Right lobe of liver (tissue), 6 donors: ENCODE results near the gene SHISA3. TPM values are rescaled to one million over a fixed set of nuclear protein-coding genes. Genes with fewer than 3 reads are reported as not detected.

ENCODE experiments used
- ATAC-seq, 4 donors: fragments of 200-7000 bp; cut with Tn5 transposase; one replicate each; pipeline ENCODE4 v1.9.1; 2020; ENCODE audit warnings: mild to moderate bottlenecking in 4 of 4, moderate library complexity in 4 of 4
- DNase-seq, 3 donors: peaks; one replicate each; pipeline ENCODE4 v3.0.0-alpha.2; 2020
- H3K27ac ChIP-seq, 3 donors: fragments of 200-600 bp; one replicate each; pipeline ENCODE4 v1.8.0; 2022
- H3K27me3 ChIP-seq, 2 donors: fragments of 200-600 bp; one replicate each; pipeline ENCODE4 v1.8.0; 2022
- H3K36me3 ChIP-seq, 4 donors: fragments of 200-600 bp; sonication (generic) in 1 of 4; one replicate each; pipeline versions ENCODE4 v1.5.1 to v1.8.0; 2017 to 2022; ENCODE audit warnings: control low read depth in 1 of 4
- H3K4me1 ChIP-seq, 4 donors: fragments of 200-600 bp; sonication (generic) in 1 of 4; one replicate each; pipeline versions ENCODE4 v1.5.1 to v1.8.0; 2017 to 2022; ENCODE audit warnings: control low read depth in 1 of 4
- H3K4me3 ChIP-seq, 3 donors: fragments of 200-600 bp; one replicate each; pipeline ENCODE4 v1.8.0; 2022
- H3K9me3 ChIP-seq, 4 donors: fragments of 200-600 bp; sonication (generic) in 1 of 4; one replicate each; pipeline versions ENCODE4 v1.5.1 to v1.8.0; 2017 to 2022; ENCODE audit warnings: control low read depth in 1 of 4
- CTCF ChIP-seq, 4 donors: fragments of 200-600 bp in 3 of 4; fragments of 450-650 bp in 1 of 4; IDR thresholded peaks; one replicate each; pipeline versions ENCODE4 v1.5.1 to v1.8.0; 2016 to 2022; ENCODE audit warnings: antibody characterized with exemption in 4 of 4, mild to moderate bottlenecking in 2 of 4
- POLR2A ChIP-seq: fragments of 450-650 bp; IDR thresholded peaks from one replicate; pipeline ENCODE4 v1.6.1; 2017; ENCODE audit warnings: antibody characterized with exemption, mild to moderate bottlenecking
- WGBS: methylation state at CpG from one replicate; pipeline ENCODE4 v1.1.6; 2018; ENCODE audit warnings: low coverage, low lambda C conversion rate; ENCODE audit not compliant: insufficient coverage; ENCODE audit errors: missing lambda C conversion rate; 5-methylcytosine and 5-hydroxymethylcytosine counted together
- intact Hi-C, 2 donors: fragments of 100-400 bp; cut with DNase I; formaldehyde crosslinking; loops; one replicate each; pipeline versions ENCODE4 v1.11.2 to v1.14.1; 2022
- total RNA-seq, 6 experiments: library from RNA; depleted of rRNA in 2 of 6; stranded (reverse); fragments of >200 nt in 2 of 6; fragmentation: NEBNext Ultra II Directional in 3 of 6; extraction: Animal tissue kit (Norgen Biotek cat#: 25700) in 3 of 6; gene quantifications; one replicate each; pipeline versions ENCODE4 v1.1.0 to v1.2.4, GENCODE V29; 2016 to 2023
- donor health status: DM: no; HTN: yes; CAD: no.
- donor health status: DM: no; HTN: no; CAD: no.
- donor health status: DM: no; HTN: no; CAD: no.
- donor health status: DM: no; HTN: yes; CAD: no.
- donor health status: DM: no; HTN: yes; CAD: no.

The SHISA3 gene
- total RNA-seq, 6 experiments from 2014 or later = 0.12 to 0.69 (median 0.36) TPM

GRCh38 chr4:42404001-42404400, 6.7 kb downstream of the SHISA3 start:
- WGBS = 64% methylated on average over 6 of the region's 6 CpGs
- H3K27me3 ChIP-seq = no peaks in the 10 kb centered on the region
- intact Hi-C loops = no loop called here
- TF ChIP-seq POLR2A = no peak
- TF ChIP-seq CTCF (IDR thresholded peaks at IDR 0.05) = no peak
- no peaks in the 10 kb centered on the region for H3K36me3 ChIP-seq
- no peaks in the 10 kb centered on the region for H3K4me1 ChIP-seq
- H3K9me3 ChIP-seq = no peaks in the 10 kb centered on the region
- DNase-seq (no peak), ATAC-seq (no peak)
- no peak overlapping the region for H3K4me3 ChIP-seq
- no peak overlapping the region for H3K27ac ChIP-seq

GRCh38 chr4:42410446-42410845, 13.2 kb downstream of the SHISA3 start:
- TF ChIP-seq CTCF (IDR thresholded peaks at IDR 0.05) = no peak
- TF ChIP-seq POLR2A = no peak
- 64% methylated on average over 3 of the region's 3 CpGs for WGBS

GRCh38 chr4:42411803-42412202, 14.5 kb downstream of the SHISA3 start:
- no peak for TF ChIP-seq CTCF (IDR thresholded peaks at IDR 0.05)
- TF ChIP-seq POLR2A = no peak
- intact Hi-C loops = no loop called here
- Histone ChIP-seq H3K4me3 (no peak overlapping the region), H3K4me1 (no peaks in the 10 kb centered on the region), H3K27me3 (no peaks in the 10 kb centered on the region), H3K9me3 (no peaks in the 10 kb centered on the region), H3K27ac (no peak overlapping the region), H3K36me3 (no peaks in the 10 kb centered on the region)
- ATAC-seq = no peak
- WGBS = 72% methylated on average over 4 of the region's 4 CpGs
- DNase-seq = no peak

More at GRCh38 chr4:42410446-42410845, 13.2 kb downstream of the SHISA3 start:
- Histone ChIP-seq H3K27ac (no peak overlapping the region), H3K4me1 (no peaks in the 10 kb centered on the region), H3K4me3 (no peak overlapping the region), H3K9me3 (no peaks in the 10 kb centered on the region), H3K27me3 (no peaks in the 10 kb centered on the region), H3K36me3 (no peaks in the 10 kb centered on the region)
- intact Hi-C loops = no loop called here
- ATAC-seq = no peak
- no peak for DNase-seq

- ATAC-seq = peak in 3 of 4 donors; percentile 25 to 63 (median 59)
- DNase-seq = no peak
- Histone ChIP-seq H3K27me3 (no peaks in the 10 kb centered on the region), H3K9me3 (no peaks in the 10 kb centered on the region), H3K4me1 (no peaks in the 10 kb centered on the region), H3K4me3 (no peak overlapping the region), H3K36me3 (no peaks in the 10 kb centered on the region), H3K27ac (no peak overlapping the region)
- 60% methylated on average over 2 of the region's 2 CpGs for WGBS
- intact Hi-C loops = no loop called here
- no peak for TF ChIP-seq POLR2A
- TF ChIP-seq CTCF (IDR thresholded peaks at IDR 0.05) = no peak
Observed at GRCh38 chr4:42412251-42412650, 15.0 kb downstream of the SHISA3 start.

- Histone ChIP-seq H3K27ac (no peak overlapping the region), H3K36me3 (no peaks in the 10 kb centered on the region), H3K4me3 (no peak overlapping the region), H3K27me3 (no peaks in the 10 kb centered on the region), H3K9me3 (no peaks in the 10 kb centered on the region), H3K4me1 (no peaks in the 10 kb centered on the region)
- no peak for ATAC-seq
- no peak for TF ChIP-seq POLR2A
- TF ChIP-seq CTCF (IDR thresholded peaks at IDR 0.05) = no peak
- 63% methylated on average over 1 of the region's 1 CpG for WGBS
- intact Hi-C loops = no loop called here
- DNase-seq = no peak
Observed at GRCh38 chr4:42415281-42415680, 18.0 kb downstream of the SHISA3 start.
